ENCODE data around the gene SUSD1. TPM values are rescaled to one million over a fixed set of nuclear protein-coding genes. Genes with fewer than 3 reads are reported as not detected.
"Not testable (repeated sequence)": the region's sequence is repeated elsewhere in the genome, so short reads cannot be mapped to it uniquely, and the experiment has no call there.

SUSD1 gene
- 10 to 100 TPM; 31.7 to 41.4 (median 31.8) TPM for polyA plus RNA-seq (ENCODE audit: insufficient read length in 3 of 3)

GRCh38 chr9:112174965-112175795, at the start of gene SUSD1:
TSS of gene SUSD1 (minus strand) at chr9:112175297. CDS start at chr9:112175235, 62 bp downstream.
- DNase-seq (ENCODE audit: low read depth in 3 of 3, low spot score in 2 of 3), result no peak

GRCh38 chr9:112224401-112225289, 49.5 kb upstream of the SUSD1 start:
- DNase-seq (ENCODE audit: low read depth in 3 of 3, low spot score in 2 of 3), result no peak

GRCh38 chr9:112218908-112219307, 43.8 kb upstream of the SUSD1 start:
- no peak for DNase-seq (ENCODE audit: low read depth in 3 of 3, low spot score in 2 of 3)

- no peak for DNase-seq (ENCODE audit: low read depth in 3 of 3, low spot score in 2 of 3)
Measured at GRCh38 chr9:112212926-112213325, 37.8 kb upstream of the SUSD1 start.

GRCh38 chr9:112207451-112207850, 32.4 kb upstream of the SUSD1 start:
- DNase-seq (ENCODE audit: low read depth in 3 of 3, low spot score in 2 of 3), result no peak

GRCh38 chr9:112203536-112203935, 28.4 kb upstream of the SUSD1 start:
- no peak for DNase-seq (ENCODE audit: low read depth in 3 of 3, low spot score in 2 of 3)

GRCh38 chr9:112200711-112201110, 25.6 kb upstream of the SUSD1 start:
- no peak for DNase-seq (ENCODE audit: low read depth in 3 of 3, low spot score in 2 of 3)

GRCh38 chr9:112198646-112199045, 23.5 kb upstream of the SUSD1 start:
- DNase-seq (ENCODE audit: low read depth in 3 of 3, low spot score in 2 of 3), result no peak

- no peak for DNase-seq (ENCODE audit: low read depth in 3 of 3, low spot score in 2 of 3)
Measured at GRCh38 chr9:112194969-112195431, 19.9 kb upstream of the SUSD1 start.

- no peak for DNase-seq (ENCODE audit: low read depth in 3 of 3, low spot score in 2 of 3)
Measured at GRCh38 chr9:112193572-112194288, 18.6 kb upstream of the SUSD1 start.

- not testable (repeated sequence) for DNase-seq (ENCODE audit: low read depth in 3 of 3, low spot score in 2 of 3)
Measured at GRCh38 chr9:112190320-112190719, 15.2 kb upstream of the SUSD1 start.

GRCh38 chr9:112188884-112189283, 13.8 kb upstream of the SUSD1 start:
- DNase-seq (ENCODE audit: low read depth in 3 of 3, low spot score in 2 of 3), result no peak

- no peak for DNase-seq (ENCODE audit: low read depth in 3 of 3, low spot score in 2 of 3)
Measured at GRCh38 chr9:112187404-112187803, 12.3 kb upstream of the SUSD1 start.

GRCh38 chr9:112186695-112187094, 11.6 kb upstream of the SUSD1 start:
- DNase-seq (ENCODE audit: low read depth in 3 of 3, low spot score in 2 of 3), result no peak

GRCh38 chr9:112184946-112185345, 9.8 kb upstream of the SUSD1 start:
- DNase-seq (ENCODE audit: low read depth in 3 of 3, low spot score in 2 of 3), result no peak

GRCh38 chr9:112184221-112184620, 9.1 kb upstream of the SUSD1 start:
- no peak for DNase-seq (ENCODE audit: low read depth in 3 of 3, low spot score in 2 of 3)

GRCh38 chr9:112180387-112180881, 5.3 kb upstream of the SUSD1 start:
- no peak for DNase-seq (ENCODE audit: low read depth in 3 of 3, low spot score in 2 of 3)

- no peak for DNase-seq (ENCODE audit: low read depth in 3 of 3, low spot score in 2 of 3)
Measured at GRCh38 chr9:112179816-112180215, 4.7 kb upstream of the SUSD1 start.

- no peak for DNase-seq (ENCODE audit: low read depth in 3 of 3, low spot score in 2 of 3)
Measured at GRCh38 chr9:112176524-112176923, 1.4 kb upstream of the SUSD1 start.

GRCh38 chr9:112175796-112176315, 759 bp upstream of the SUSD1 start:
- no peak for DNase-seq (ENCODE audit: low read depth in 3 of 3, low spot score in 2 of 3)

All from right renal cortex interstitium (tissue), 3 donors.